Measurements from ENCODE around the gene RPTOR. TPM values are rescaled to one million over a fixed set of nuclear protein-coding genes. Genes with fewer than 3 reads are reported as not detected.

Gene RPTOR
- total RNA-seq, 4 donors from 2014 or later = 34.1 to 65.8 (median 43.6) TPM

DNA sequence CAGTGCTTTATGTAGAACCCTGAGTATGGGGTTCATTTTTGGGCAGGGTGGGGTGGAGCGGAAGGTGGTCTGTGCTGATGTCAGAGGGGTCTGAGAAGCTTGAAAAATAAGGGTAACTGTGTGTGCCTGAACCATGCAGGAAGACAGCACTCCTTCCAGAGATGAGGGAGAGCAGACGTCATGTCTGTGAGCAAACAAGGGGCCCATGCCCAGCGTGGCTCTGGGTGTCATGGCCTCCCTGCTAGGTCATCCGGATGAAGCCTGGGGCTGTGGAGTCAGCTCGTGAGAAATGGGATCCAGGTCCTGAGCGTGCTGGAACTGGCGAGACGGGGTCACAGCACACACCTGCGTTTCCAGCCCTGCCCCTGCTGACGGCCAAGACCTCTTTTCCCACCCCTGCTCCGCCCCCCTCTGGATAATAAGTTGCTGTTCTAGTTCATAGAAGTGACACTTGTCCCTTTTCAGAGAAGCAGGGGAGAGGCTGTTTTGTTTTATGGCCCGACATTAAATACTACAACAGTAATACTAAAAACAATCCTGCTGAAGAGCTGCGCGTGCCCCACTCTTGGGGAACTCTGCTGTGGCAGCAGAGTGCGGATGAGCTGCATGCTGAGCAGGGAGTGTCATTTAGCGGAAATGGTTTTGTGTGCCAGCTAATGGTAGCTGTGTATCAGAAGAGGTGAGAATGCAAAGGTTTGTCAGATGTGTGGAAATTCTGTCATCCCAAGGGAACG, 92.6 kb downstream of the RPTOR start:
- no peaks in the 10 kb centered on the region for H3K36me3 ChIP-seq
- no peak overlapping the region for H3K27ac ChIP-seq (replicated peaks in 1 of 4)
- 85% methylated on average over 17 of the region's 17 CpGs for WGBS
- intact Hi-C loops (cut with DNase I) = no loop called here
- no peaks in the 10 kb centered on the region for H3K27me3 ChIP-seq
- H3K4me1 ChIP-seq = no peaks in the 10 kb centered on the region
- TF ChIP-seq CTCF (IDR thresholded peaks at IDR 0.05) (no peak), POLR2A (IDR thresholded peaks at IDR 0.05; ENCODE audit: low read depth) (no peak), POLR2AphosphoS5 (IDR thresholded peaks at IDR 0.05) (no peak), EP300 (IDR thresholded peaks at IDR 0.05) (no peak)
- H3K4me3 ChIP-seq = no peak overlapping the region
- H3K9me3 ChIP-seq = no peaks in the 10 kb centered on the region
- DNase-seq (ENCODE audit: extremely low spot score) = no peak

- intact Hi-C loops (cut with DNase I) = no loop called here
- H3K27ac ChIP-seq (replicated peaks in 1 of 4) = no peak overlapping the region
- no peak for DNase-seq (ENCODE audit: extremely low spot score)
- no peak for TF ChIP-seq POLR2AphosphoS5 (IDR thresholded peaks at IDR 0.05)
- no peak for TF ChIP-seq POLR2A (IDR thresholded peaks at IDR 0.05; ENCODE audit: low read depth)
- no peak for TF ChIP-seq CTCF (IDR thresholded peaks at IDR 0.05)
- no peak for TF ChIP-seq EP300 (IDR thresholded peaks at IDR 0.05)
- peaks cover 0 to 4% (median 0%) of the 10 kb centered on the region in 4 donors for H3K36me3 ChIP-seq
- WGBS = 81% methylated on average over 2 of the region's 2 CpGs
- H3K4me3 ChIP-seq = no peak overlapping the region
- H3K4me1 ChIP-seq = no peaks in the 10 kb centered on the region
- H3K27me3 ChIP-seq = no peaks in the 10 kb centered on the region
- H3K9me3 ChIP-seq = no peaks in the 10 kb centered on the region
These were observed 95.0 kb downstream of the RPTOR start for GRCh38 chr17:80639658-80640057.

DNA sequence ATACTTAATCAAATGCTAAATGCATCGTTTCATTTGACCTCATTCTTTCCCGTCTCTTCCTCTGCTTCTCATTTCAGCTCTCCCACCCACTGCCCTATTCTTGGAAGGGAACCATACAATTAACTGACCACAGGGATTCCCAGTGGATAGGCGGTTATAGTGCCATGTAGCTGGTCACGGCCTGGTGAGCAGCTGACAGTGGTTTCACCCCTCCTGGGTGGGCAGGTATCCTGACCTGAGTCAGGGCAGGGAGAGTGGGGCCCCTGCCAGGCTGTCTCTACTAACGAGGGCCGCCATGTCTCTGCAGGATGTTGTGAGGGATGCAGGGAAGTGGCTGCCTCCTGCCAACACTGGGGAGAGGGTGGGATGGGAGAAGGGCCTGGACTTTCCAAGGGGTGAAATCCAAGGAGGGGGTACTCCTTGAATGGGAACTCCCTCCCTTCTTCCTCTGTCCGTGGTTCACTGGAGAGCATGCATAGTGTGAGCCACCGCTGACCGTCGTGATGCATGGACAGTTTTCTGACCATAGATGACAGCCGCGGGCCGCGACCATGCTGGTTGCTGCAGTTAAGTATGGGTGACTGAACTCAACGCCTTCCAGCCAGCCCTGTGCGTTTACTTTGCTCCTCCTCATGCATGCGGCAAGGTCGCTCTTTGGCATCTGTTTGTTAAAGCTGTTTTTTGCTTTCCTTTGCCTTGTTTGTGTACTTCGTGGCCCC, 95.9 kb downstream of the RPTOR start:
- WGBS = 97% methylated on average over 19 of the region's 19 CpGs
- no peaks in the 10 kb centered on the region for H3K4me1 ChIP-seq
- TF ChIP-seq POLR2A (IDR thresholded peaks at IDR 0.05; ENCODE audit: low read depth) (no peak), EP300 (IDR thresholded peaks at IDR 0.05) (no peak), POLR2AphosphoS5 (IDR thresholded peaks at IDR 0.05) (no peak), CTCF (IDR thresholded peaks at IDR 0.05) (no peak)
- peaks cover 0 to 4% (median 0%) of the 10 kb centered on the region in 4 donors for H3K36me3 ChIP-seq
- intact Hi-C loops (cut with DNase I) = no loop called here
- DNase-seq (ENCODE audit: extremely low spot score) = no peak
- no peak overlapping the region for H3K4me3 ChIP-seq
- H3K27ac ChIP-seq (replicated peaks in 1 of 4) = no peak overlapping the region
- H3K9me3 ChIP-seq = no peaks in the 10 kb centered on the region
- H3K27me3 ChIP-seq = no peaks in the 10 kb centered on the region

DNA sequence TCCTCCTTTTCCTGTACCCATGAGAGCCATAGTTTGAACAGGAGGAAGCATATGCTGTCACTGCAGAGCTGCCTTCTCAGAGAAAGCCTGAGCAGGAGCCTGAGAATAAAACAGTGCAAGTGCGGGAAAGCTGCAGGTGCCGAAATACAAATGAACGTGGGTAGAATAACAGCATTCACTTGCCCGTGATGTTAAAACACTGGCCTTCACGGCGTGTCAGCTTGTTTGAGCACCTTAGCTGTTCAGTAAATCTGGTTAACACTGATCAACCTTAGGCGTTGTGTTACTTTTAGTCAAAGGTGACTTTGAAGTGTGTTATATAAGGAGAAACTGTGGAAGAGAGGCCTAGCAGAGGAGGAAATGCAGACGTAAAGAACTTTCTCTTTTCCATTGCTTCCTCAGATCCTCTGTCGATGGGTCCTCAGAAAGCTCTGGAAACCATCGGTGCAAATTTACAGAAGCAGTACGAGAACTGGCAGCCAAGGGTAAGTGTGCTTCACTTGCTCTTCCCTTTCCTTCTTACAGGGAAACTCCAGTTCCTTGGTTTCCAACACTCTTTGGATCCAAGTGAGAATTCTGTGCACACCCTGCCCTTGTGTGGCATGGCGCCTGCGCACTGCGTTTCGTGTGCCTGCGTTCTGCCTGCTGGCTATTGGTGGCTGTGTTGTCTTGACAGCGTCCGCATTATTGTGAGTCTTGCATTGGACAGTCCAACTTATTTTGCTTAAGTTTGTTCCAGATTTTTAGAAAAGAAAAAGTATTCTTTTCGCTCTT, 98.9 kb downstream of the RPTOR start:
- Histone ChIP-seq H3K27me3 (no peaks in the 10 kb centered on the region), H3K4me3 (no peak overlapping the region), H3K36me3 (peaks cover 0 to 4% (median 0%) of the 10 kb centered on the region in 4 donors), H3K9me3 (no peaks in the 10 kb centered on the region), H3K27ac (replicated peaks in 1 of 4) (no peak overlapping the region), H3K4me1 (peaks cover 0 to 6% (median 2%) of the 10 kb centered on the region in 4 donors)
- TF ChIP-seq POLR2A (IDR thresholded peaks at IDR 0.05; ENCODE audit: low read depth) (no peak), POLR2AphosphoS5 (IDR thresholded peaks at IDR 0.05) (no peak), EP300 (IDR thresholded peaks at IDR 0.05) (no peak), CTCF (IDR thresholded peaks at IDR 0.05) (no peak)
- 95% methylated on average over 19 of the region's 19 CpGs for WGBS
- DNase-seq (ENCODE audit: extremely low spot score) = no peak
- intact Hi-C loops (cut with DNase I) = no loop called here

Data from esophagus muscularis mucosa (tissue), 4 donors.